OCI-LY3 (cell line): ENCODE measurements around the gene CTTNBP2NL.

Experiments used
- CTCF ChIP-seq: fragments of 200-600, 300-600 bp; sonication (generic); IDR thresholded peaks from 2 replicates; pipeline ENCODE4 v1.5.1; 2014; ENCODE audit warnings: antibody characterized with exemption, low read length, low read depth
- EZH2phosphoT487 ChIP-seq: fragments of 200-600 bp; shearing (Covaris generic); IDR thresholded peaks from 2 replicates; pipeline ENCODE4 v1.6.1; 2018; ENCODE audit warnings: antibody characterized with exemption, mixed run types, low read depth

GRCh38 chr1:112510340-112510739 lies 114.3 kb downstream of the CTTNBP2NL start:
- TF ChIP-seq CTCF (no peak), EZH2phosphoT487 (no peak)
